Upper lobe of left lung (tissue), 6 donors: ENCODE measurements around the gene SLC39A5. TPM values are rescaled to one million over a fixed set of nuclear protein-coding genes. Genes with fewer than 3 reads are reported as not detected.
"Not testable (repeated sequence)": the region's sequence is repeated elsewhere in the genome, so short reads cannot be mapped to it uniquely, and the experiment has no call there.

ENCODE experiments used
- ATAC-seq, 2 donors: fragments of 200-7000 bp; cut with Tn5 transposase; one replicate each; pipeline ENCODE4 v1.9.1; 2022; ENCODE audit warnings: mild to moderate bottlenecking in 2 of 2, moderate library complexity in 2 of 2; ENCODE audit not compliant: low FRiP score in 2 of 2
- DNase-seq, 2 donors: peaks; one replicate each; pipeline ENCODE4 v3.0.0-alpha.2; 2019 to 2020
- H3K27ac ChIP-seq, 4 donors: fragments of 200-600 bp; sonication (generic); one replicate each; pipeline ENCODE4 v1.5.1; 2016 to 2019
- H3K27me3 ChIP-seq, 4 donors: fragments of 200-600 bp; sonication (generic); one replicate each; pipeline ENCODE4 v1.5.1; 2017 to 2019
- H3K36me3 ChIP-seq, 4 donors: fragments of 200-600 bp; sonication (generic); one replicate each; pipeline ENCODE4 v1.5.1; 2016 to 2019
- H3K4me1 ChIP-seq, 4 donors: fragments of 200-600 bp; sonication (generic); one replicate each; pipeline ENCODE4 v1.5.1; 2018 to 2019
- H3K4me3 ChIP-seq, 4 donors: fragments of 200-600 bp; sonication (generic); one replicate each; pipeline ENCODE4 v1.5.1; 2017 to 2019; ENCODE audit warnings: mild to moderate bottlenecking in 2 of 4, moderate library complexity in 1 of 4
- H3K9me3 ChIP-seq, 4 donors: fragments of 200-600 bp; sonication (generic); one replicate each; pipeline ENCODE4 v1.5.1; 2018 to 2019
- CTCF ChIP-seq, 6 experiments: fragments of 450-650 bp in 4 of 6; fragments of 200-600 bp in 2 of 6; sonication (generic) in 2 of 6; IDR thresholded peaks; one replicate each; pipeline ENCODE4 v1.5.1; 2016 to 2019; ENCODE audit warnings: antibody characterized with exemption in 6 of 6
- EP300 ChIP-seq, 4 donors: sonication (generic); formaldehyde crosslinking; IDR thresholded peaks; one replicate each; pipeline ENCODE4 v1.5.1; 2017; ENCODE audit warnings: antibody characterized with exemption in 4 of 4, control low read depth in 2 of 4
- POLR2A ChIP-seq, 4 donors: fragments of 450-650 bp; IDR thresholded peaks; one replicate each; pipeline ENCODE4 v1.5.1; 2016 to 2017; ENCODE audit warnings: antibody characterized with exemption in 4 of 4, mild to moderate bottlenecking in 2 of 4
- POLR2AphosphoS5 ChIP-seq, 2 donors: sonication (generic); formaldehyde crosslinking; IDR thresholded peaks; one replicate each; pipeline ENCODE4 v1.5.1; 2017; ENCODE audit warnings: antibody characterized with exemption in 2 of 2
- WGBS, 2 donors: methylation state at CpG; one replicate each; pipeline ENCODE4 v1.1.5; 2017 to 2018; 5-methylcytosine and 5-hydroxymethylcytosine counted together
- total RNA-seq, 6 donors: library from RNA; depleted of rRNA in 4 of 6; stranded (reverse); fragments of >200 nt in 4 of 6; gene quantifications; one replicate each; pipeline versions ENCODE4 v1.1.0 to v1.2.1, GENCODE V29; 2016 to 2021
- donor health status: DM: no; HTN: no; CAD: no; lungs with moderate emphysema.
- donor health status: DM: no; HTN: yes; CAD: no; lungs with severe emphysema.

Gene SLC39A5
- total RNA-seq, 6 donors from 2014 or later, result 0.37 to 1.2 (median 1.1) TPM; not detected in 3

- peaks cover 12 to 23% (median 14%) of the 10 kb centered on the region in 4 donors for H3K4me1 ChIP-seq
- ATAC-seq, result peak; percentile 94 to 98
- DNase-seq, result peak; percentile 95 to 97
- no peaks in the 10 kb centered on the region for H3K27me3 ChIP-seq
- no peaks in the 10 kb centered on the region for H3K9me3 ChIP-seq
- H3K4me3 ChIP-seq, result peak within 1 kb of the TSS; percentile 77 to 86 (median 84)
- TF ChIP-seq CTCF (IDR thresholded peaks at IDR 0.05), result peak; percentile 60 to 89 (median 82)
- peak in 3 of 4 donors; percentile 80 to 90 (median 81) for TF ChIP-seq POLR2A (IDR thresholded peaks at IDR 0.05)
- no peak for TF ChIP-seq EP300 (IDR thresholded peaks at IDR 0.05)
- TF ChIP-seq POLR2AphosphoS5 (IDR thresholded peaks at IDR 0.05), result peak; percentile 69 to 92
- H3K36me3 ChIP-seq, result peaks cover 0 to 24% (median 7%) of the 10 kb centered on the region in 4 donors
- WGBS, 2 donors, result 0% methylated on average over 9 to 32 of the region's 68 CpGs
- H3K27ac ChIP-seq, result peak within 1 kb of the TSS; percentile 93 to 96 (median 94)
Observed at GRCh38 chr12:56266693-56267442, 37.0 kb downstream of the SLC39A5 start, which contains the start of gene COQ10A. TSS of gene COQ10A (plus strand) at chr12:56266942. CDS start at chr12:56267119, 177 bp downstream.

DNA sequence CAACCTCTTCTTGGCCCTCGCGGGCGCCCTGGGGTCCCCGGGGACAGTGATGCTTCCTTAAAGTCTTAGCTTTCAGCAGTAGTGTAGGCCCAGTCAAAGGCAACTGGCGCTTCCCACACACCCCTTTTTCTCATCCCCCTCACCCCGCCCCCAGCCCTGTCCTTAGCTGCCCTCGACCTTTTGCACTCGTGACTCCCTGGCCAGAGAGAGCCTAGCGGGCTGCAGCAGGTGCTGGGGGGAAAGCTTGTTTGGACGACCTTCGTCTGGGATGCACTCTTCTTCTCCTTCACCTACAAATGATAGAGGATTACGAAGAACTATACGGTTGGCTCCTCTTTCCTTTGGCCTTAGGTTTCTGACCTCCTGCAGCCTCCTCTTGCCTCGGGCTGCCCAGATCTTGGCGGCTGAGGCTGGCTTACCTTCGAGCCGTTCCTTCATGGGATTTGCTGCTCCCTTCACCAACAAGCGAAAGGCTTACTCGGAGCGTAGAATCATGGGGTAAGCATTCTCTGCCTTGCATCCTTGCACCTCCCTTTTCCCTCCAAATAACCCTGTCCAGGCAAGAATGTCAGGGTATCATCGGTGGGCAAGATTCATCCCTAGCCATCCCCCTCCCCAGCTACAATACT, 37.7 kb downstream of the SLC39A5 start:
- Histone ChIP-seq H3K36me3 (peaks cover 5 to 31% (median 14%) of the 10 kb centered on the region in 4 donors), H3K9me3 (no peaks in the 10 kb centered on the region), H3K4me1 (peaks cover 12 to 23% (median 14%) of the 10 kb centered on the region in 4 donors), H3K27ac (peak overlapping the region; percentile 93 to 96 (median 94)), H3K27me3 (no peaks in the 10 kb centered on the region), H3K4me3 (peak overlapping the region; percentile 77 to 86 (median 84))
- TF ChIP-seq POLR2AphosphoS5 (IDR thresholded peaks at IDR 0.05), result no peak
- TF ChIP-seq EP300 (IDR thresholded peaks at IDR 0.05), result no peak
- TF ChIP-seq POLR2A (IDR thresholded peaks at IDR 0.05), result no peak
- TF ChIP-seq CTCF (IDR thresholded peaks at IDR 0.05), result no peak
- 31 to 38% methylated on average over 21 of the region's 21 CpGs for WGBS, 2 donors
- peak; percentile 13 to 33 for ATAC-seq
- peak in 1 of 2 donors; percentile 23 for DNase-seq

DNA sequence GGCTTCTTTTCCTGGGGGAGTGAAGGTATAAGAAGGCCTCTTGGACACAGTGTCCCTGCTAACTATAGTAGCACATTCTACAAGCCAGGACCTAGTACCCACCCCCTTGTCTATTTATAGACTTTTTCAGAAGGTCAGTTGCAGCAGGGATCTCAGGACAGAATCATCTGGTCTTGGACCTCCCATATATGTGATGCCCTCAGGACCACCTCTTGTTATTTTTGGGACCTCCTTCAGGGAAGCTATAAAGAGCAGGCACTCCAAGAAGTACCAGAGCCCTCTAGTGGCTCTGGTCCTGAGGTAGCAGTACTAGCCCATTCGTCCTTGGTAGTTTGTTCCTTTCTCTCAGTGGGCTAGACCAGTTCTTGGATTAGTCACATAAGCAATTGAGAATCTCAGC, 41.2 kb downstream of the SLC39A5 start:
- Histone ChIP-seq H3K36me3 (peaks cover 30 to 64% (median 48%) of the 10 kb centered on the region in 4 donors), H3K27me3 (no peaks in the 10 kb centered on the region), H3K27ac (no peak overlapping the region), H3K4me1 (peaks cover 11 to 19% (median 12%) of the 10 kb centered on the region in 4 donors), H3K4me3 (no peak overlapping the region), H3K9me3 (no peaks in the 10 kb centered on the region)
- no peak for DNase-seq
- WGBS, 2 donors, result 20 to 33% methylated on average over 1 of the region's 1 CpG
- TF ChIP-seq CTCF (IDR thresholded peaks at IDR 0.05) (no peak), EP300 (IDR thresholded peaks at IDR 0.05) (no peak), POLR2AphosphoS5 (IDR thresholded peaks at IDR 0.05) (no peak), POLR2A (IDR thresholded peaks at IDR 0.05) (no peak)
- ATAC-seq, result no peak

DNA sequence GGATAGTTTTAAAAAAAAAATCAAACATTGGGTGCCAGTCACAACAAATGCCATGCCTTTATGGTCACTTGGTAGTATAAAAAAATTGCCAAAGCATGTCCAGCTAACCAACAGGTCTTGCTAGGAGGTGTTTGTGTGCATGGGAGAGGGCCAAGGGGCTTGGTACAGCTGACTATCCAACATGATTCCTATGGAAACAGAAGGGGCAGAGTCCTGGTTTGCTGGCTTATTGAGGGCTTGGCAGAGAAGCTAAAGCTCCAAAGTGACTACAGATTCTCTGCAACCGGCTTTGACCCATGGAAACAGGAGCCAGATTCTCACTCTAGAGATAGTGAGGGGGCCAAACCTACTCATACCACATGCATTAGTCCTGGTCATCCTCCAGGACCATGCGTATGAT, 42.6 kb downstream of the SLC39A5 start:
- H3K36me3 ChIP-seq, result peaks cover 35 to 79% (median 60%) of the 10 kb centered on the region in 4 donors
- WGBS, 2 donors, result 78 to 98% methylated on average over 2 of the region's 2 CpGs
- ATAC-seq, result not testable (repeated sequence)

DNA sequence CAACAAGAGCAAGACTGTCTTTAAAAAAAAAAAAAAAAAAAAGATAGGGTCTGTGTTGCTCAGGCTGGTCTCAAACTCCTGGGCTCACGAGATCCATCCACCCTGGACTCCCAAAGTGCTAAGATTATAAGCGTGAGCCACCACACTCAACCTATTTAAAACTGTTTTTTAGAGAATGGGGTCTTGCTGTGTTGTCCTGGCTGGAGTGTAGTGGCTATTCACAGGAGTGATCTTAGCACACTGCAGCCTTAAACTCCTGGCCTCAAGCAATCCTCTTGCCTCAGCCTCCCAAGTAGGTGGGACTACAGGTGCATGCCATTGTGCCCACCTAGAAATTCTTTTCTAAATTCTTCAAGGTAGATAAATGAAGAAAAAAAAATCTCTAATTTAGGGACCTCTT, 44.4 kb downstream of the SLC39A5 start:
- DNase-seq, result no peak
- Histone ChIP-seq H3K36me3 (peaks cover 45 to 97% (median 76%) of the 10 kb centered on the region in 4 donors), H3K9me3 (no peaks in the 10 kb centered on the region), H3K27me3 (no peaks in the 10 kb centered on the region), H3K27ac (no peak overlapping the region), H3K4me3 (no peak overlapping the region), H3K4me1 (no peaks in the 10 kb centered on the region)
- ATAC-seq, result no peak
- TF ChIP-seq POLR2AphosphoS5 (IDR thresholded peaks at IDR 0.05) (no peak), CTCF (IDR thresholded peaks at IDR 0.05) (no peak), EP300 (IDR thresholded peaks at IDR 0.05) (no peak), POLR2A (IDR thresholded peaks at IDR 0.05) (no peak)
- WGBS, 2 donors, result 98 to 100% methylated on average over 2 of the region's 2 CpGs

More for the DNA sequence above, 42.6 kb downstream of the SLC39A5 start:
- DNase-seq, H3K9me3 ChIP-seq, H3K4me3 ChIP-seq, H3K27ac ChIP-seq, H3K27me3 ChIP-seq: not testable (repeated sequence)
- peaks cover 3 to 10% (median 6%) of the 10 kb centered on the region in 4 donors for H3K4me1 ChIP-seq
